H1 (cell line): Measurements from ENCODE around the gene C2orf42. TPM values are rescaled to one million over a fixed set of nuclear protein-coding genes. Genes with fewer than 3 reads are reported as not detected.

Experiments used
- CTCF ChIA-PET: fragments of 300-600 bp; sonication (Branson Sonifier 250); formaldehyde crosslinking; loops from one replicate; lab custom pipeline; 2021; ENCODE audit not compliant: partially characterized antibody; lab: Charles Lee
- POLR2A ChIA-PET: fragments of 300-600 bp; sonication (Branson Sonifier 250); formaldehyde crosslinking; loops from one replicate; lab custom pipeline; 2021; ENCODE audit warnings: inconsistent platforms; ENCODE audit not compliant: partially characterized antibody; lab: Charles Lee
- DNase-seq, 2 experiments: peaks; one replicate each; pipeline versions ENCODE4 v3.0.0 to v3.0.0-alpha.2; 2010 to 2022; ENCODE audit warnings: low spot score in 2 of 2, low read depth in 1 of 2, mixed read lengths in 1 of 2
- FAIRE-seq: peaks from 2 replicates; lab custom pipeline; 2011; peaks lifted over from hg19 to GRCh38; lab: Jason Lieb, UNC
- H2AFZ ChIP-seq: 2 replicates; pipeline ENCODE4 v1.8.1; 2012; ENCODE audit warnings: low read length, inconsistent platforms
- H2AK5ac ChIP-seq: 2 replicates; pipeline ENCODE4 v1.6.1; 2013; ENCODE audit warnings: low read depth, low read length
- H2BK120ac ChIP-seq: replicated peaks from 2 replicates; pipeline ENCODE3; 2013; ENCODE audit warnings: low read depth, low read length, inconsistent platforms
- H2BK12ac ChIP-seq: 2 replicates; pipeline ENCODE4 v1.6.1; 2013; ENCODE audit warnings: low read depth, low read length
- H2BK15ac ChIP-seq: 2 replicates; pipeline ENCODE4 v1.6.1; 2013; ENCODE audit warnings: low read length
- H2BK20ac ChIP-seq: 2 replicates; pipeline ENCODE4 v1.6.1; 2013; ENCODE audit warnings: low read length
- H2BK5ac ChIP-seq: 2 replicates; pipeline ENCODE4 v1.6.1; 2013; ENCODE audit warnings: low read depth, low read length
- H3K14ac ChIP-seq: 2 replicates; pipeline ENCODE4 v1.6.1; 2013; ENCODE audit warnings: inconsistent platforms; ENCODE audit not compliant: insufficient read length
- H3K18ac ChIP-seq: 2 replicates; pipeline ENCODE4 v1.6.1; 2013; ENCODE audit warnings: low read length; ENCODE audit errors: extremely low read depth
- H3K23ac ChIP-seq: 2 replicates; pipeline ENCODE4 v1.6.1; 2013; ENCODE audit warnings: inconsistent platforms; ENCODE audit not compliant: insufficient read length
- H3K23me2 ChIP-seq: 2 replicates; pipeline ENCODE4 v1.6.1; 2013; ENCODE audit warnings: low read depth, low read length
- H3K27ac ChIP-seq: 2 replicates; pipeline ENCODE4 v1.6.1; 2011; ENCODE audit warnings: low read depth, low read length, inconsistent platforms
- H3K27me3 ChIP-seq, 4 experiments: replicated peaks in 1 of 4; 1 replicate in 1 of 4; 2 replicates in 3 of 4; pipeline versions ENCODE4 v1.6.1 to v1.8.1; 2011 to 2013; ENCODE audit warnings: low read length in 3 of 4, mild to moderate bottlenecking in 3 of 4, inconsistent platforms in 2 of 4, mixed read lengths in 2 of 4, moderate library complexity in 1 of 4; ENCODE audit not compliant: control insufficient read depth in 3 of 4, insufficient read depth in 3 of 4; ENCODE audit errors: extremely low read depth in 1 of 4
- H3K36me3 ChIP-seq, 4 experiments: 2 replicates each; pipeline versions ENCODE4 v1.6.1 to v1.8.1; 2011 to 2013; ENCODE audit warnings: mild to moderate bottlenecking in 4 of 4, low read length in 3 of 4, moderate library complexity in 2 of 4, control low read depth in 1 of 4, inconsistent platforms in 1 of 4; ENCODE audit not compliant: insufficient read depth in 4 of 4, control insufficient read depth in 2 of 4
- H3K4ac ChIP-seq: replicated peaks from 2 replicates; pipeline ENCODE3; 2013; ENCODE audit warnings: low read length, low read depth, mixed read lengths, inconsistent platforms; ENCODE audit not compliant: insufficient read length
- H3K4me1 ChIP-seq, 4 experiments: replicated peaks in 1 of 4; 1 replicate in 1 of 4; 2 replicates in 3 of 4; pipeline versions ENCODE4 v1.6.1 to v1.8.1; 2011 to 2013; ENCODE audit warnings: low read length in 3 of 4, inconsistent platforms in 2 of 4, mixed read lengths in 1 of 4; ENCODE audit not compliant: insufficient read depth in 4 of 4, control insufficient read depth in 3 of 4
- H3K4me2 ChIP-seq, 2 experiments: 2 replicates each; pipeline versions ENCODE4 v1.6.1 to v1.8.1; 2011 to 2013; ENCODE audit warnings: low read depth in 2 of 2, low read length in 2 of 2, control low read depth in 1 of 2, inconsistent platforms in 1 of 2, mild to moderate bottlenecking in 1 of 2; ENCODE audit not compliant: insufficient read depth in 1 of 2
- H3K4me3 ChIP-seq, 4 experiments: fragments of 200-600, 300-600 bp in 1 of 4; sonication (generic), shearing (Covaris generic), sonication (Bioruptor Twin) in 1 of 4; 2 replicates each; pipeline versions ENCODE4 v1.5.1 to v1.8.1; 2011 to 2016; ENCODE audit warnings: low read length in 4 of 4, low read depth in 3 of 4, control low read depth in 2 of 4, inconsistent platforms in 2 of 4, mild to moderate bottlenecking in 2 of 4, mixed read lengths in 1 of 4, moderate library complexity in 1 of 4; ENCODE audit not compliant: insufficient read depth in 2 of 4; ENCODE audit errors: extremely low read depth in 1 of 4
- H3K56ac ChIP-seq: replicated peaks from 2 replicates; pipeline ENCODE3; 2013; ENCODE audit warnings: low read depth, mild to moderate bottlenecking, mixed read lengths, low read length, inconsistent platforms; ENCODE audit not compliant: insufficient read length
- H3K79me1 ChIP-seq: 2 replicates; pipeline ENCODE4 v1.6.1; 2013; ENCODE audit warnings: low read depth, low read length, control low read depth
- H3K79me2 ChIP-seq, 2 experiments: 2 replicates each; pipeline versions ENCODE4 v1.6.1 to v1.8.1; 2012 to 2013; ENCODE audit warnings: low read length in 2 of 2, mild to moderate bottlenecking in 2 of 2, inconsistent platforms in 1 of 2; ENCODE audit not compliant: insufficient read depth in 2 of 2, control insufficient read depth in 1 of 2
- H3K9ac ChIP-seq, 4 experiments: replicated peaks in 1 of 4; 1 replicate in 1 of 4; 2 replicates in 3 of 4; pipeline versions ENCODE4 v1.6.1 to v1.8.1; 2011 to 2013; ENCODE audit warnings: low read depth in 3 of 4, low read length in 3 of 4, control low read depth in 2 of 4, mild to moderate bottlenecking in 2 of 4, moderate library complexity in 2 of 4, inconsistent platforms in 1 of 4; ENCODE audit errors: extremely low read depth in 1 of 4
- H3K9me3 ChIP-seq, 2 experiments: 2 replicates each; pipeline versions ENCODE4 v1.6.1 to v1.8.1; 2012 to 2013; ENCODE audit warnings: mild to moderate bottlenecking in 2 of 2, moderate library complexity in 2 of 2, control low read depth in 1 of 2, inconsistent platforms in 1 of 2, low read depth in 1 of 2, low read length in 1 of 2, mixed read lengths in 1 of 2; ENCODE audit not compliant: insufficient read depth in 2 of 2
- H4K20me1 ChIP-seq, 2 experiments: replicated peaks in 1 of 2; 2 replicates each; pipeline versions ENCODE3 to v1.8.1; 2011 to 2013; ENCODE audit warnings: inconsistent platforms in 2 of 2, low read length in 2 of 2, mild to moderate bottlenecking in 1 of 2; ENCODE audit not compliant: insufficient read depth in 2 of 2, control insufficient read depth in 1 of 2
- H4K5ac ChIP-seq: 2 replicates; pipeline ENCODE4 v1.6.1; 2013; ENCODE audit warnings: low read length, low read depth, mixed read lengths, inconsistent platforms; ENCODE audit not compliant: insufficient read length
- H4K8ac ChIP-seq: 2 replicates; pipeline ENCODE4 v1.8.0; 2013; ENCODE audit warnings: mild to moderate bottlenecking, moderate library complexity, low read length, inconsistent platforms; ENCODE audit not compliant: insufficient read depth; ENCODE audit errors: extremely low read depth
- H4K91ac ChIP-seq: replicated peaks from 2 replicates; pipeline ENCODE3; 2013; ENCODE audit warnings: low read length, mixed read lengths, inconsistent platforms; ENCODE audit not compliant: insufficient read length
- BACH1 ChIP-seq: IDR thresholded peaks from 2 replicates; pipeline ENCODE4 v1.6.1; 2012; ENCODE audit warnings: low read length, improper control_type of control experiment
- BRCA1 ChIP-seq: IDR thresholded peaks from 2 replicates; pipeline ENCODE4 v1.6.1; 2012; ENCODE audit warnings: low read depth, low read length, improper control_type of control experiment
- CBX5 ChIP-seq: fragments of 300-800, 300-1000 bp; sonication (generic); IDR thresholded peaks from 2 replicates; pipeline ENCODE4 v1.7.1; 2016; ENCODE audit warnings: antibody characterized with exemption, low read length, low read depth
- CHD2 ChIP-seq: IDR thresholded peaks from 2 replicates; pipeline ENCODE4 v1.6.1; 2012; ENCODE audit warnings: low read length, improper control_type of control experiment
- CREB1 ChIP-seq: IDR thresholded peaks from 2 replicates; pipeline ENCODE4 v1.6.1; 2012; ENCODE audit warnings: inconsistent platforms
- KDM1A ChIP-seq: fragments of 200-600, 300-600 bp; sonication (generic); IDR thresholded peaks from 2 replicates; pipeline ENCODE4 v1.7.1; 2016; ENCODE audit warnings: mild to moderate bottlenecking, low read length, borderline replicate concordance
- KDM4A ChIP-seq: IDR thresholded peaks from one replicate; pipeline ENCODE4 v1.7.1; 2012; ENCODE audit warnings: low read depth, mild to moderate bottlenecking, moderate library complexity, low read length, inconsistent platforms; ENCODE audit not compliant: severe bottlenecking
- MAFK ChIP-seq: IDR thresholded peaks from 2 replicates; pipeline ENCODE4 v1.6.1; 2012; ENCODE audit warnings: low read depth, mild to moderate bottlenecking, improper control_type of control experiment, low read length
- NANOG ChIP-seq: IDR thresholded peaks from 2 replicates; pipeline ENCODE4 v1.6.1; 2011; ENCODE audit warnings: low read length, low read depth, mild to moderate bottlenecking, inconsistent platforms; ENCODE audit not compliant: insufficient read depth, poor library complexity, severe bottlenecking
- POU5F1 ChIP-seq: IDR thresholded peaks from 2 replicates; pipeline ENCODE4 v1.6.1; 2011; ENCODE audit warnings: low read depth, mild to moderate bottlenecking, low read length, moderate library complexity
- RAD21 ChIP-seq, 2 experiments: IDR thresholded peaks in 1 of 2; conservative IDR thresholded peaks in 1 of 2; 2 replicates each; pipeline ENCODE4 v1.6.1; 2011; ENCODE audit warnings: low read depth in 2 of 2, low read length in 2 of 2, improper control_type of control experiment in 1 of 2, inconsistent platforms in 1 of 2, mild to moderate bottlenecking in 1 of 2, moderate library complexity in 1 of 2
- SAP30 ChIP-seq: fragments of 300-600 bp; sonication (generic); IDR thresholded peaks from 2 replicates; pipeline ENCODE4 v1.7.1; 2012; ENCODE audit warnings: low read length, moderate library complexity, mild to moderate bottlenecking, inconsistent platforms; ENCODE audit not compliant: insufficient read depth, insufficient replicate concordance
- SP2 ChIP-seq: IDR thresholded peaks from 2 replicates; pipeline ENCODE4 v1.6.1; 2012; ENCODE audit warnings: mild to moderate bottlenecking, low read length, inconsistent platforms
- WGBS, 2 experiments: shearing (Covaris generic) in 1 of 2; methylation state at CpG; one replicate each; pipeline versions ENCODE4 v1.1.6 to v1.1.7; 2013 to 2015; ENCODE audit warnings: low lambda C conversion rate in 2 of 2, mixed read lengths in 2 of 2, inconsistent platforms in 1 of 2, low coverage in 1 of 2, missing lambda C conversion rate in 1 of 2; ENCODE audit not compliant: insufficient replicate concordance in 2 of 2, insufficient coverage in 1 of 2, insufficient read length in 1 of 2; ENCODE audit errors: extremely low coverage in 1 of 2, missing lambda C conversion rate in 1 of 2; 5-methylcytosine and 5-hydroxymethylcytosine counted together
- polyA plus RNA-seq, 7 experiments: library from polyadenylated mRNA; depleted of rRNA in 3 of 7; stranded (reverse) in 5 of 7; unstranded in 2 of 7; fragments of >200 nt in 5 of 7; fragments of 200-250 nt in 2 of 7; gene quantifications; 1 replicate in 5 of 7; 2 replicates in 1 of 7; 4 replicates in 1 of 7; pipeline versions ENCODE4 v1.2.1 to v1.2.3, GENCODE V29; 2011 to 2013; ENCODE audit warnings: missing spikeins in 2 of 7, mixed read lengths in 2 of 7
- total RNA-seq: library from RNA; stranded (reverse); fragmentation: NEBNext Ultra II Directional; extraction: Animal tissue kit (Norgen Biotek cat#: 25700); gene quantifications from 2 replicates; pipeline ENCODE4 v1.2.1, GENCODE V29; 2021

Gene C2orf42
- total and polyA plus RNA-seq, 2 of the 8 experiments (the other 6 are each of a cell fraction or from before 2014, with no cell fraction given) = 3.9 to 10.7 TPM

DNA sequence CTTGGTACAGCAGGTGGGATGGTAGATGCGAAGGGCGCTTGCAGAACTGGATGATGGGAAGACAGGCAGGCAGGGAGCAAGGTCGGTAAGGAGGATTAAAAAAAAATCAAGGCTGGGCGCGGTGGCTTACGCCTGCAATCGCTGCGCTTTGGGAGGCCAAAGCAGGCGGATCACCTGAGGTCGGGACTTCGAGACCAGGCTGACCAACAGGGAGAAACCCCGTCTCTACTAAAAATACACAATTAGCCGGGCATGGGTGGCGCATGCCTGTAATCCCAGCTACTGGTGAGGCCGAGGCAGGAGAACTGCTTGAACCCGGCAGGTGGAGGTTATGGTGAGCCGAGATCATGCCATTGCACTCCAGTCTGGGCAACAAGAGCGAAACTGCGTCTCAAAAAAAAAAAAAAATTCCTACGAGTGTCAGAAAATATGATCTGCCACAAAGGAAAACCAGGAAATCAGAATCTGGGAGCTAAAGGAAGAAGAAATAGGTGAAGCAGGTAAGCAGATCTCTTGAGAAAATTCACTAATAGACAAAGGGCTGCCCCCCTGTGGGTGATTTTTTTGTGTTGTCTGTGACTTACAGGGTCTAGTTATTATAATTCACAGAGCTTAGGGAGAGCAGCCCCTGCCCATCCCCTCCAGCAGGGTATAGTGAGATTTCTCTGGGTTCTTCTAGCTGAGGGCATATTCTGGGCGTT lies 46.2 kb downstream of the C2orf42 start:
- H2BK5ac ChIP-seq = peak overlapping the region; percentile 52; the same call in 1 of the 2 replicates
- no peak overlapping the region for H3K9ac ChIP-seq
- no peak overlapping the region for H3K4me2 ChIP-seq
- no peak for FAIRE-seq
- 0 out of 2 replicates have a peak overlapping the region, but pooled peaks have one; percentile 95 for H2BK20ac ChIP-seq
- H2BK120ac ChIP-seq = no peak overlapping the region
- no peak overlapping the region for H2AK5ac ChIP-seq
- no peak overlapping the region for H4K5ac ChIP-seq
- H3K4me1 ChIP-seq = peaks cover 19 to 26% (median 20%) of the 10 kb centered on the region in 4 experiments
- no peaks in the 10 kb centered on the region for H3K27me3 ChIP-seq
- no peak overlapping the region for H3K4ac ChIP-seq
- H3K18ac ChIP-seq = no peak overlapping the region
- H3K9me3 ChIP-seq = no peaks in the 10 kb centered on the region
- no peak overlapping the region for H3K14ac ChIP-seq
- H4K8ac ChIP-seq = peak overlapping the region; percentile 39; the same call in 1 of the 2 replicates
- DNase-seq = no peak
- no peak overlapping the region for H2AFZ ChIP-seq
- WGBS, 2 experiments = 91% methylated on average over 18 of the region's 21 CpGs; no CpG with 5 or more reads in 1 of the 2 experiments
- H3K23ac ChIP-seq = no peak overlapping the region
- H3K56ac ChIP-seq = no peak overlapping the region
- CTCF ChIA-PET = interaction anchor here (0.6 to 3.8 kb wide), 5 partner anchors 86 to 336 kb away, joined by 3 to 17 read pairs (median 3); no protein-coding TSS in a partner anchor
- peaks cover 8% of the 10 kb centered on the region for H3K23me2 ChIP-seq
- H3K4me3 ChIP-seq = no peak overlapping the region
- no peaks in the 10 kb centered on the region for H4K20me1 ChIP-seq
- H2BK12ac ChIP-seq = peak overlapping the region; percentile 68; the same call in 1 of the 2 replicates
- POLR2A ChIA-PET = interaction anchor here (1.2 to 51.3 kb wide), 5 partner anchors 12 to 231 kb away, joined by 4 to 1553 read pairs (median 73); partner anchors contain the start of genes MXD1 and PCBP1
- no peaks in the 10 kb centered on the region for H3K36me3 ChIP-seq
- no peaks in the 10 kb centered on the region for H3K79me2 ChIP-seq
- H3K79me1 ChIP-seq = no peaks in the 10 kb centered on the region
- no peak overlapping the region for H4K91ac ChIP-seq
- H3K27ac ChIP-seq = no peak overlapping the region
- H2BK15ac ChIP-seq = no peak overlapping the region
- TF ChIP-seq KDM1A (no peak), CBX5 (no peak), SAP30 (no peak), KDM4A (no peak), RAD21 (IDR thresholded peaks at IDR 0.05 in 1 of 2, conservative IDR thresholded peaks at IDR 0.05 in 1 of 2; ENCODE audit: low read depth in 2 of 2, low read length in 2 of 2) (no peak), POU5F1 (no peak), CREB1 (no peak), CHD2 (no peak), BRCA1 (no peak), BACH1 (no peak), SP2 (no peak), MAFK (no peak), NANOG (no peak)
